Measurements from ENCODE around the gene GUK1. TPM values are rescaled to one million over a fixed set of nuclear protein-coding genes. Genes with fewer than 3 reads are reported as not detected.

Gene GUK1
- total RNA-seq, 1 experiment from 2014 or later = 111 TPM

DNA sequence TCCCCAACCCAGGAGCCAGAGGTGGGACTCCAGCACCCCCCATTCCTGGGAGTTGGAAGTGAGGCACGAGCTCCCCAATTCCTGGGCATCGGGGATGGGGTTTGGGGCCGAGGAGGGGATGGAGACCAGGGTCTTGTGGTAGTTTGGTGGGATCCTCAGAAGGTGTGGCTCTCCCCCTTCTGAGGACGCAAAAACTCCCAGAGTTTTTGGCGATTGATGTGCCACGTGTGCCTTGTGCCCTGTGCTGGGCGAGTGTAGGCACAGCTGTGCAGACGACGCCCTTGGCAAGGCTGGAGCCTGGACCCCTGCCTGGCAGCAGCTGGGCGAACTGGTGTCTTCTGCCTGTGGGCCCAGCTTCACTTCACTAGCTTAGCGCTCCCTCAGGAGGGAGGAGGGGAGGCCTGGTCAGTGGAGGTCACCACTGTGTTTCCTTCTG lies 2.6 kb downstream of the GUK1 start:
- H3K4me3 Mint-ChIP-seq = no peak overlapping the region; the same call in 1 of the 2 replicates
- no peaks in the 10 kb centered on the region for H3K9me3 Mint-ChIP-seq
- ATAC-seq (no peak), DNase-seq (ENCODE audit: low spot score) (no peak)
- ChIA-PET POLR2A (no interaction called here), CTCF (interaction anchor here (1.4 kb wide), 1 partner anchor 12 kb away, joined by 6 read pairs; no protein-coding TSS in a partner anchor)
- H3K36me3 Mint-ChIP-seq = no peaks in the 10 kb centered on the region
- H3K27me3 Mint-ChIP-seq (ENCODE audit: low read depth) = peaks cover 8% of the 10 kb centered on the region
- TF ChIP-seq ELF4 (CRISPR knock-in tag; IDR thresholded peaks at IDR 0.05; ENCODE audit: low read depth) = no peak
- TF ChIP-seq FOXP1 (CRISPR knock-in tag; IDR thresholded peaks at IDR 0.05; ENCODE audit: borderline replicate concordance) = no peak
- H3K27ac Mint-ChIP-seq = no peak overlapping the region
- H3K4me1 Mint-ChIP-seq = peaks cover 7% of the 10 kb centered on the region; the same call in 1 of the 2 replicates

DNA sequence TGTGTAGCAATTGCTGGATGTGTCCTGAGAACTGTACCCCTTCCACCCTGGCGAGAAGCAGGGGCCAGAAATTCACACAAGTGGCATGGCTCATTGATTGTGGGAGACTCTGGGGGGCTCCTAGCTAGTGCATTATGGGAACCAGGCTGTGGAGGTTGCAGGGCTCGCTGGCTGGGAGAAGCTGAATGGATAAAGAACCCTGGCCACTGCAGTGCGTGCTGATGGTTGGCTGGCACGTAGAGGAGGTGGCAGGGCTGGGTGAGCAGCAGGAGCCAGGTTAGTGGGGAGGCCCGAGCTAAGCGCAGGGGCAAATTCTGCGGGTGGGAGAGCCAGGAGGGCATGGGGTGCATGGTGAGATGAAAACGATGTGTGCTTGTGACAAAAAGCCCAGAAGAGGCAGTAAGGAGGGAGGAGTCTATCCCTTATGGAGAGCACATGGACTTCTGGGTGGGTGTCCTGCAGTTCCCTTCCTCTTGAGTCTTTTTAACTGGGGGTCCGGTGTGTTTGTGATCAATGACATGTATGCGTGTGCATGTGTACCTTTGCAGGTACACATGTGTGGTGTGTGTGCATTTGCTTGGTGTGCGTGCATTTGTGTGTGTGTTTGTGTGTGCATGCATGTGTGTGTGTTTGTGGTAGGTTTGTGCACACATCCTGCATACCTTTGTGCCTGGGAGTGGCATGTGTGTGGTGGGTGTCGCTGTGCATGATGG lies 3.6 kb downstream of the GUK1 start:
- no peaks in the 10 kb centered on the region for H3K36me3 Mint-ChIP-seq
- CTCF ChIA-PET = interaction anchor here (1.1 to 1.4 kb wide), 3 partner anchors 13 to 22 kb away, joined by 3 to 6 read pairs (median 3); no protein-coding TSS in a partner anchor
- DNase-seq (ENCODE audit: low spot score) = no peak
- H3K27me3 Mint-ChIP-seq (ENCODE audit: low read depth) = no peaks in the 10 kb centered on the region
- TF ChIP-seq, protein P1, sequence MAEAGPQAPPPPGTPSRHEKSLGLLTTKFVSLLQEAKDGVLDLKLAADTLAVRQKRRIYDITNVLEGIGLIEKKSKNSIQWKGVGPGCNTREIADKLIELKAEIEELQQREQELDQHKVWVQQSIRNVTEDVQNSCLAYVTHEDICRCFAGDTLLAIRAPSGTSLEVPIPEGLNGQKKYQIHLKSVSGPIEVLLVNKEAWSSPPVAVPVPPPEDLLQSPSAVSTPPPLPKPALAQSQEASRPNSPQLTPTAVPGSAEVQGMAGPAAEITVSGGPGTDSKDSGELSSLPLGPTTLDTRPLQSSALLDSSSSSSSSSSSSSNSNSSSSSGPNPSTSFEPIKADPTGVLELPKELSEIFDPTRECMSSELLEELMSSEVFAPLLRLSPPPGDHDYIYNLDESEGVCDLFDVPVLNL (CRISPR knock-in tag; IDR thresholded peaks at IDR 0.05; ENCODE audit: borderline replicate concordance, low read depth) = no peak
- TF ChIP-seq ZNF671 (CRISPR knock-in tag; IDR thresholded peaks at IDR 0.05) = no peak
- TF ChIP-seq, protein P2, sequence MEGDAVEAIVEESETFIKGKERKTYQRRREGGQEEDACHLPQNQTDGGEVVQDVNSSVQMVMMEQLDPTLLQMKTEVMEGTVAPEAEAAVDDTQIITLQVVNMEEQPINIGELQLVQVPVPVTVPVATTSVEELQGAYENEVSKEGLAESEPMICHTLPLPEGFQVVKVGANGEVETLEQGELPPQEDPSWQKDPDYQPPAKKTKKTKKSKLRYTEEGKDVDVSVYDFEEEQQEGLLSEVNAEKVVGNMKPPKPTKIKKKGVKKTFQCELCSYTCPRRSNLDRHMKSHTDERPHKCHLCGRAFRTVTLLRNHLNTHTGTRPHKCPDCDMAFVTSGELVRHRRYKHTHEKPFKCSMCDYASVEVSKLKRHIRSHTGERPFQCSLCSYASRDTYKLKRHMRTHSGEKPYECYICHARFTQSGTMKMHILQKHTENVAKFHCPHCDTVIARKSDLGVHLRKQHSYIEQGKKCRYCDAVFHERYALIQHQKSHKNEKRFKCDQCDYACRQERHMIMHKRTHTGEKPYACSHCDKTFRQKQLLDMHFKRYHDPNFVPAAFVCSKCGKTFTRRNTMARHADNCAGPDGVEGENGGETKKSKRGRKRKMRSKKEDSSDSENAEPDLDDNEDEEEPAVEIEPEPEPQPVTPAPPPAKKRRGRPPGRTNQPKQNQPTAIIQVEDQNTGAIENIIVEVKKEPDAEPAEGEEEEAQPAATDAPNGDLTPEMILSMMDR (IDR thresholded peaks at IDR 0.05) = no peak
- no peaks in the 10 kb centered on the region for H3K9me3 Mint-ChIP-seq
- POLR2A ChIA-PET = no interaction called here
- no peak for ATAC-seq
- H3K4me3 Mint-ChIP-seq = no peak overlapping the region
- peak overlapping the region; percentile 59; the same call in 1 of the 2 replicates for H3K27ac Mint-ChIP-seq
- peaks cover 7% of the 10 kb centered on the region; the same call in 1 of the 2 replicates for H3K4me1 Mint-ChIP-seq

DNA sequence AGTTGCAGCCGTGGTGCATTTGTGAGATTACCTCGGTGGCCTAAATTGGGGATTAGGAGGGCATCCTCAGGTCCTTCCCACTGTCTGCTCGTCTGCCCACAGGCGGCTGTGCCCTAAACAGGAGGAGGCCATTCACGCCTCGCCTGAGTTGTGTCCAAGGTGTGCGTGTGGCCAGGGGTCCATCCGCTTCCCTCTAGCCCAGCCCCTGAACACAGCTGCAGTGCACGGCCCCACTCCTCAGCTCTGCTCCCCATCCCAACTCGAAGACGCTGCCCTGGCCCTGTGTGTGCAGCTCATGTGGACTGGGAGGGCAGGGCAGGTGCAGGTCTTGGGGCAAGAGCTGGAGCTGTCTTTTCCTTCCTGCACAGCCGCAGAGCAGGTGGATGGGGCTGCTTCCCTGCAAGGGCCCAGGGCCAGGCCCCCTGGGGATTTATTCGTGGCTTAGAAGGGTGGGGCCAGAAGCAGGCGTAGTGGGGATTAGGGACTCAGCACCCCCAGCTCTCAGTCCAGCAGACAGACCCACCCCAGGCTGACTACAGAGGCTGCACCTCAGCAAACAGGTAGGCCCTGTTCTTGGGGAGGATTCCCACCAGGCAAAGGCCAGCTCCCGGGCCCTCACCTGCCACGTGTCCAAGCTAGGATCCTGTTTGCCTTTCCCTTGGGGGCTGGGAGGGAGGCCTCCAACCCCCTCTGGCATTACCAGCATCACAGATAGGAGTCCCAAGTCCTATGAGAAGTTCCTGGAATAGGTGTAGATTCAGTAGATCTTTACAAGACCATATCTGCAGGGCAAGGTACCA lies 4.3 kb downstream of the GUK1 start:
- CTCF ChIA-PET = interaction anchor here (1.1 to 1.2 kb wide), 2 partner anchors 14 to 21 kb away, joined by 3 read pairs; no protein-coding TSS in a partner anchor
- DNase-seq (ENCODE audit: low spot score) (no peak), ATAC-seq (no peak)
- no peaks in the 10 kb centered on the region for H3K36me3 Mint-ChIP-seq
- no peaks in the 10 kb centered on the region for H3K27me3 Mint-ChIP-seq (ENCODE audit: low read depth)
- no peak overlapping the region for H3K4me3 Mint-ChIP-seq
- H3K9me3 Mint-ChIP-seq = no peaks in the 10 kb centered on the region
- POLR2A ChIA-PET = no interaction called here
- H3K4me1 Mint-ChIP-seq = peaks cover 7% of the 10 kb centered on the region; the same call in 1 of the 2 replicates
- TF ChIP-seq, protein P3, sequence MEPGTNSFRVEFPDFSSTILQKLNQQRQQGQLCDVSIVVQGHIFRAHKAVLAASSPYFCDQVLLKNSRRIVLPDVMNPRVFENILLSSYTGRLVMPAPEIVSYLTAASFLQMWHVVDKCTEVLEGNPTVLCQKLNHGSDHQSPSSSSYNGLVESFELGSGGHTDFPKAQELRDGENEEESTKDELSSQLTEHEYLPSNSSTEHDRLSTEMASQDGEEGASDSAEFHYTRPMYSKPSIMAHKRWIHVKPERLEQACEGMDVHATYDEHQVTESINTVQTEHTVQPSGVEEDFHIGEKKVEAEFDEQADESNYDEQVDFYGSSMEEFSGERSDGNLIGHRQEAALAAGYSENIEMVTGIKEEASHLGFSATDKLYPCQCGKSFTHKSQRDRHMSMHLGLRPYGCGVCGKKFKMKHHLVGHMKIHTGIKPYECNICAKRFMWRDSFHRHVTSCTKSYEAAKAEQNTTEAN (CRISPR knock-in tag; IDR thresholded peaks at IDR 0.05) = no peak
- no peak for TF ChIP-seq ZNF263 (CRISPR knock-in tag; IDR thresholded peaks at IDR 0.05; ENCODE audit: low read depth)
- TF ChIP-seq GTF2I (CRISPR knock-in tag; conservative IDR thresholded peaks at IDR 0.05) = no peak
- TF ChIP-seq, protein P4, sequence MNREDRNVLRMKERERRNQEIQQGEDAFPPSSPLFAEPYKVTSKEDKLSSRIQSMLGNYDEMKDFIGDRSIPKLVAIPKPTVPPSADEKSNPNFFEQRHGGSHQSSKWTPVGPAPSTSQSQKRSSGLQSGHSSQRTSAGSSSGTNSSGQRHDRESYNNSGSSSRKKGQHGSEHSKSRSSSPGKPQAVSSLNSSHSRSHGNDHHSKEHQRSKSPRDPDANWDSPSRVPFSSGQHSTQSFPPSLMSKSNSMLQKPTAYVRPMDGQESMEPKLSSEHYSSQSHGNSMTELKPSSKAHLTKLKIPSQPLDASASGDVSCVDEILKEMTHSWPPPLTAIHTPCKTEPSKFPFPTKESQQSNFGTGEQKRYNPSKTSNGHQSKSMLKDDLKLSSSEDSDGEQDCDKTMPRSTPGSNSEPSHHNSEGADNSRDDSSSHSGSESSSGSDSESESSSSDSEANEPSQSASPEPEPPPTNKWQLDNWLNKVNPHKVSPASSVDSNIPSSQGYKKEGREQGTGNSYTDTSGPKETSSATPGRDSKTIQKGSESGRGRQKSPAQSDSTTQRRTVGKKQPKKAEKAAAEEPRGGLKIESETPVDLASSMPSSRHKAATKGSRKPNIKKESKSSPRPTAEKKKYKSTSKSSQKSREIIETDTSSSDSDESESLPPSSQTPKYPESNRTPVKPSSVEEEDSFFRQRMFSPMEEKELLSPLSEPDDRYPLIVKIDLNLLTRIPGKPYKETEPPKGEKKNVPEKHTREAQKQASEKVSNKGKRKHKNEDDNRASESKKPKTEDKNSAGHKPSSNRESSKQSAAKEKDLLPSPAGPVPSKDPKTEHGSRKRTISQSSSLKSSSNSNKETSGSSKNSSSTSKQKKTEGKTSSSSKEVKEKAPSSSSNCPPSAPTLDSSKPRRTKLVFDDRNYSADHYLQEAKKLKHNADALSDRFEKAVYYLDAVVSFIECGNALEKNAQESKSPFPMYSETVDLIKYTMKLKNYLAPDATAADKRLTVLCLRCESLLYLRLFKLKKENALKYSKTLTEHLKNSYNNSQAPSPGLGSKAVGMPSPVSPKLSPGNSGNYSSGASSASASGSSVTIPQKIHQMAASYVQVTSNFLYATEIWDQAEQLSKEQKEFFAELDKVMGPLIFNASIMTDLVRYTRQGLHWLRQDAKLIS (CRISPR knock-in tag; IDR thresholded peaks at IDR 0.05; ENCODE audit: borderline replicate concordance) = no peak
- TF ChIP-seq, protein P5, sequence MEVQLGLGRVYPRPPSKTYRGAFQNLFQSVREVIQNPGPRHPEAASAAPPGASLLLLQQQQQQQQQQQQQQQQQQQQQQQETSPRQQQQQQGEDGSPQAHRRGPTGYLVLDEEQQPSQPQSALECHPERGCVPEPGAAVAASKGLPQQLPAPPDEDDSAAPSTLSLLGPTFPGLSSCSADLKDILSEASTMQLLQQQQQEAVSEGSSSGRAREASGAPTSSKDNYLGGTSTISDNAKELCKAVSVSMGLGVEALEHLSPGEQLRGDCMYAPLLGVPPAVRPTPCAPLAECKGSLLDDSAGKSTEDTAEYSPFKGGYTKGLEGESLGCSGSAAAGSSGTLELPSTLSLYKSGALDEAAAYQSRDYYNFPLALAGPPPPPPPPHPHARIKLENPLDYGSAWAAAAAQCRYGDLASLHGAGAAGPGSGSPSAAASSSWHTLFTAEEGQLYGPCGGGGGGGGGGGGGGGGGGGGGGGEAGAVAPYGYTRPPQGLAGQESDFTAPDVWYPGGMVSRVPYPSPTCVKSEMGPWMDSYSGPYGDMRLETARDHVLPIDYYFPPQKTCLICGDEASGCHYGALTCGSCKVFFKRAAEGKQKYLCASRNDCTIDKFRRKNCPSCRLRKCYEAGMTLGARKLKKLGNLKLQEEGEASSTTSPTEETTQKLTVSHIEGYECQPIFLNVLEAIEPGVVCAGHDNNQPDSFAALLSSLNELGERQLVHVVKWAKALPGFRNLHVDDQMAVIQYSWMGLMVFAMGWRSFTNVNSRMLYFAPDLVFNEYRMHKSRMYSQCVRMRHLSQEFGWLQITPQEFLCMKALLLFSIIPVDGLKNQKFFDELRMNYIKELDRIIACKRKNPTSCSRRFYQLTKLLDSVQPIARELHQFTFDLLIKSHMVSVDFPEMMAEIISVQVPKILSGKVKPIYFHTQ (CRISPR knock-in tag; IDR thresholded peaks at IDR 0.05) = no peak
- no peak for TF ChIP-seq ZNF317 (CRISPR knock-in tag; IDR thresholded peaks at IDR 0.05; ENCODE audit: borderline replicate concordance, low read depth)
- no peak for TF ChIP-seq JUN (CRISPR knock-in tag; IDR thresholded peaks at IDR 0.05)
- TF ChIP-seq TEAD4 (CRISPR knock-in tag; IDR thresholded peaks at IDR 0.05) = no peak
- TF ChIP-seq, protein P6, sequence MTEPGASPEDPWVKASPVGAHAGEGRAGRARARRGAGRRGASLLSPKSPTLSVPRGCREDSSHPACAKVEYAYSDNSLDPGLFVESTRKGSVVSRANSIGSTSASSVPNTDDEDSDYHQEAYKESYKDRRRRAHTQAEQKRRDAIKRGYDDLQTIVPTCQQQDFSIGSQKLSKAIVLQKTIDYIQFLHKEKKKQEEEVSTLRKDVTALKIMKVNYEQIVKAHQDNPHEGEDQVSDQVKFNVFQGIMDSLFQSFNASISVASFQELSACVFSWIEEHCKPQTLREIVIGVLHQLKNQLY (CRISPR knock-in tag; IDR thresholded peaks at IDR 0.05) = no peak
- no peak for TF ChIP-seq NR1H2 (CRISPR knock-in tag; IDR thresholded peaks at IDR 0.05)
- H3K27ac Mint-ChIP-seq = no peak overlapping the region
